ENCODE data around the gene PTPRU. TPM values are rescaled to one million over a fixed set of nuclear protein-coding genes. Genes with fewer than 3 reads are reported as not detected.
A peak's percentile ranks its signal among the peaks of the same experiment; 100 is the strongest.

PTPRU gene
- total RNA-seq, 5 donors from 2014 or later (not counting 1 experiment from before 2014, with no cell fraction given) = 0.13 to 0.82 (median 0.33) TPM; not detected in 2

- no peak overlapping the region for H3K27ac ChIP-seq (ENCODE audit: low read length)
- POLR2A ChIA-PET = interaction anchor here in 1 of 2 donors (0.6 kb wide), 1 partner anchor 117 kb away, joined by 7 read pairs; no protein-coding TSS in a partner anchor
- 89% methylated on average over 2 of the region's 2 CpGs for WGBS (ENCODE audit: insufficient coverage)
- H3K4me1 ChIP-seq (ENCODE audit: control insufficient read depth in 1 of 2, extremely low read depth in 1 of 2, insufficient read depth in 2 of 2, low read length in 2 of 2) = no peaks in the 10 kb centered on the region
- peaks cover 24 to 27% of the 10 kb centered on the region in 2 donors for H3K36me3 ChIP-seq (ENCODE audit: control insufficient read depth in 2 of 2, extremely low read depth in 1 of 2, insufficient read depth in 1 of 2, low read length in 1 of 2)
- no peaks in the 10 kb centered on the region for H3K9me3 ChIP-seq
- H3K27me3 Mint-ChIP-seq = no peaks in the 10 kb centered on the region
- no peaks in the 10 kb centered on the region for H3K27me3 ChIP-seq (replicated peaks in 1 of 2; ENCODE audit: control insufficient read depth in 2 of 2, extremely low read depth in 1 of 2, insufficient read depth in 2 of 2, low read length in 1 of 2)
- H3K36me3 Mint-ChIP-seq = peaks cover 34% of the 10 kb centered on the region
- H3K9me3 Mint-ChIP-seq = no peaks in the 10 kb centered on the region
- ATAC-seq (replicated peaks in 1 of 4) (peak; percentile 78 to 92 (median 86)), DNase-seq (peak in 24 of 35 experiments; percentile 4 to 59 (median 19))
- H3K27ac Mint-ChIP-seq = no peak overlapping the region
- H3K4me3 Mint-ChIP-seq = no peak overlapping the region
- peaks cover 0 to under 1% (median 0%) of the 10 kb centered on the region in 3 donors for H3K4me1 Mint-ChIP-seq
- H3K4me3 ChIP-seq (ENCODE audit: control insufficient read depth in 1 of 2, extremely low read depth in 1 of 2, low read length in 1 of 2) = no peak overlapping the region
- CTCF ChIA-PET = interaction anchor here in 1 of 2 donors (0.7 to 1.4 kb wide), 6 partner anchors 10 to 413 kb away, joined by 3 to 8 read pairs (median 4); partner anchors contain the start of gene SRSF4
Observed at GRCh38 chr1:29197590-29197924, 38.8 kb upstream of the PTPRU start.

GRCh38 chr1:29197993-29198392 lies 38.3 kb upstream of the PTPRU start:
- Mint-ChIP-seq H3K9me3 (no peaks in the 10 kb centered on the region), H3K4me1 (peaks cover 0 to 3% (median 0%) of the 10 kb centered on the region in 3 donors), H3K4me3 (no peak overlapping the region), H3K27me3 (no peaks in the 10 kb centered on the region), H3K27ac (no peak overlapping the region), H3K36me3 (peaks cover 34% of the 10 kb centered on the region)
- Histone ChIP-seq H3K4me1 (ENCODE audit: control insufficient read depth in 1 of 2, extremely low read depth in 1 of 2, insufficient read depth in 2 of 2, low read length in 2 of 2) (no peaks in the 10 kb centered on the region), H3K9me3 (no peaks in the 10 kb centered on the region), H3K27me3 (replicated peaks in 1 of 2; ENCODE audit: control insufficient read depth in 2 of 2, extremely low read depth in 1 of 2, insufficient read depth in 2 of 2, low read length in 1 of 2) (no peaks in the 10 kb centered on the region), H3K4me3 (ENCODE audit: control insufficient read depth in 1 of 2, extremely low read depth in 1 of 2, low read length in 1 of 2) (no peak overlapping the region), H3K27ac (ENCODE audit: low read length) (no peak overlapping the region), H3K36me3 (ENCODE audit: control insufficient read depth in 2 of 2, extremely low read depth in 1 of 2, insufficient read depth in 1 of 2, low read length in 1 of 2) (peaks cover 24 to 27% of the 10 kb centered on the region in 2 donors)
- POLR2A ChIA-PET = interaction anchor here in 1 of 2 donors (0.6 kb wide), 1 partner anchor 117 kb away, joined by 7 read pairs; no protein-coding TSS in a partner anchor
- DNase-seq = no peak
- 96% methylated on average over 11 of the region's 12 CpGs for WGBS (ENCODE audit: insufficient coverage)
- no peak for ATAC-seq (replicated peaks in 1 of 4)
- CTCF ChIA-PET = interaction anchor here in 1 of 2 donors (0.7 to 1.4 kb wide), 5 partner anchors 14 to 413 kb away, joined by 3 to 8 read pairs (median 4); partner anchors contain the start of gene SRSF4

- Histone ChIP-seq H3K4me1 (ENCODE audit: control insufficient read depth in 1 of 2, extremely low read depth in 1 of 2, insufficient read depth in 2 of 2, low read length in 2 of 2) (no peaks in the 10 kb centered on the region), H3K9me3 (no peaks in the 10 kb centered on the region), H3K27me3 (replicated peaks in 1 of 2; ENCODE audit: control insufficient read depth in 2 of 2, extremely low read depth in 1 of 2, insufficient read depth in 2 of 2, low read length in 1 of 2) (no peaks in the 10 kb centered on the region), H3K36me3 (ENCODE audit: control insufficient read depth in 2 of 2, extremely low read depth in 1 of 2, insufficient read depth in 1 of 2, low read length in 1 of 2) (peaks cover 19 to 33% of the 10 kb centered on the region in 2 donors), H3K27ac (ENCODE audit: low read length) (no peak overlapping the region), H3K4me3 (ENCODE audit: control insufficient read depth in 1 of 2, extremely low read depth in 1 of 2, low read length in 1 of 2) (no peak overlapping the region)
- CTCF ChIA-PET = interaction anchor here in 1 of 2 donors (0.6 to 4.5 kb wide), 4 partner anchors 19 to 684 kb away, joined by 3 to 35 read pairs (median 8); partner anchors contain the start of gene SRSF4
- POLR2A ChIA-PET = interaction anchor here in 1 of 2 donors (0.6 kb wide), 1 partner anchor 409 kb away, joined by 8 read pairs; no protein-coding TSS in a partner anchor
- no peak overlapping the region for H3K27ac Mint-ChIP-seq
- H3K9me3 Mint-ChIP-seq = no peaks in the 10 kb centered on the region
- H3K4me1 Mint-ChIP-seq = peaks cover 0 to 3% (median 0%) of the 10 kb centered on the region in 3 donors
- DNase-seq = no peak
- WGBS (ENCODE audit: insufficient coverage) = 100% methylated on average over 4 of the region's 5 CpGs
- no peaks in the 10 kb centered on the region for H3K27me3 Mint-ChIP-seq
- H3K36me3 Mint-ChIP-seq = peaks cover 16% of the 10 kb centered on the region
- H3K4me3 Mint-ChIP-seq = no peak overlapping the region
- no peak for ATAC-seq (replicated peaks in 1 of 4)
Observed at GRCh38 chr1:29200906-29201594, 35.3 kb upstream of the PTPRU start.

GRCh38 chr1:29201595-29202051 lies 34.7 kb upstream of the PTPRU start:
- H3K27ac ChIP-seq (ENCODE audit: low read length) = no peak overlapping the region
- Mint-ChIP-seq H3K9me3 (no peaks in the 10 kb centered on the region), H3K36me3 (peaks cover 20% of the 10 kb centered on the region), H3K4me3 (no peak overlapping the region), H3K27ac (no peak overlapping the region), H3K27me3 (no peaks in the 10 kb centered on the region), H3K4me1 (peaks cover 0 to 3% (median 0%) of the 10 kb centered on the region in 3 donors)
- no peaks in the 10 kb centered on the region for H3K4me1 ChIP-seq (ENCODE audit: control insufficient read depth in 1 of 2, extremely low read depth in 1 of 2, insufficient read depth in 2 of 2, low read length in 2 of 2)
- peaks cover 17 to 39% of the 10 kb centered on the region in 2 donors for H3K36me3 ChIP-seq (ENCODE audit: control insufficient read depth in 2 of 2, extremely low read depth in 1 of 2, insufficient read depth in 1 of 2, low read length in 1 of 2)
- H3K9me3 ChIP-seq = no peaks in the 10 kb centered on the region
- H3K4me3 ChIP-seq (ENCODE audit: control insufficient read depth in 1 of 2, extremely low read depth in 1 of 2, low read length in 1 of 2) = no peak overlapping the region
- H3K27me3 ChIP-seq (replicated peaks in 1 of 2; ENCODE audit: control insufficient read depth in 2 of 2, extremely low read depth in 1 of 2, insufficient read depth in 2 of 2, low read length in 1 of 2) = no peaks in the 10 kb centered on the region
- WGBS (ENCODE audit: insufficient coverage) = 77% methylated on average over 5 of the region's 6 CpGs
- ChIA-PET CTCF (interaction anchor here (0.6 to 4.5 kb wide), 10 partner anchors 12 to 685 kb away, joined by 3 to 35 read pairs (median 4); partner anchors contain the start of gene SRSF4 (in 2 of the 2)), POLR2A (interaction anchor here in 1 of 2 donors (0.6 kb wide), 1 partner anchor 409 kb away, joined by 8 read pairs; no protein-coding TSS in a partner anchor)
- ATAC-seq (replicated peaks in 1 of 4) = no peak
- DNase-seq = no peak

- peaks cover 17 to 39% of the 10 kb centered on the region in 2 donors for H3K36me3 ChIP-seq (ENCODE audit: control insufficient read depth in 2 of 2, extremely low read depth in 1 of 2, insufficient read depth in 1 of 2, low read length in 1 of 2)
- Mint-ChIP-seq H3K4me1 (peaks cover 0 to 3% (median 0%) of the 10 kb centered on the region in 3 donors), H3K9me3 (no peaks in the 10 kb centered on the region), H3K27ac (no peak overlapping the region), H3K4me3 (no peak overlapping the region), H3K36me3 (peaks cover 20% of the 10 kb centered on the region), H3K27me3 (no peaks in the 10 kb centered on the region)
- ATAC-seq (replicated peaks in 1 of 4) (no peak), DNase-seq (no peak)
- H3K9me3 ChIP-seq = no peaks in the 10 kb centered on the region
- H3K4me1 ChIP-seq (ENCODE audit: control insufficient read depth in 1 of 2, extremely low read depth in 1 of 2, insufficient read depth in 2 of 2, low read length in 2 of 2) = no peaks in the 10 kb centered on the region
- 100% methylated on average over 1 of the region's 1 CpG for WGBS (ENCODE audit: insufficient coverage)
- no peaks in the 10 kb centered on the region for H3K27me3 ChIP-seq (replicated peaks in 1 of 2; ENCODE audit: control insufficient read depth in 2 of 2, extremely low read depth in 1 of 2, insufficient read depth in 2 of 2, low read length in 1 of 2)
- ChIA-PET POLR2A (interaction anchor here in 1 of 2 donors (1.1 kb wide), 1 partner anchor 22 kb away, joined by 4 read pairs; no protein-coding TSS in a partner anchor), CTCF (interaction anchor here (0.6 to 4.5 kb wide), 16 partner anchors 11 to 685 kb away, joined by 3 to 35 read pairs (median 4); partner anchors contain the start of genes SRSF4 (in 2 of the 2) and YTHDF2 (in 1 of the 2))
- no peak overlapping the region for H3K4me3 ChIP-seq (ENCODE audit: control insufficient read depth in 1 of 2, extremely low read depth in 1 of 2, low read length in 1 of 2)
- no peak overlapping the region for H3K27ac ChIP-seq (ENCODE audit: low read length)
Observed at GRCh38 chr1:29202053-29202452, 34.3 kb upstream of the PTPRU start.

Data from T-cell (primary cell).